B cell (primary cell): Measurements from ENCODE around the gene RAP2C.

Experiments used
- CTCF ChIP-seq: fragments of 200-600 bp; IDR thresholded peaks from one replicate; pipeline ENCODE4 v1.8.0; 2022; ENCODE audit warnings: antibody characterized with exemption, mild to moderate bottlenecking
- EZH2 ChIP-seq: IDR thresholded peaks from 2 replicates; pipeline ENCODE4 v1.6.1; 2012; ENCODE audit warnings: borderline replicate concordance, low read depth, mild to moderate bottlenecking, moderate library complexity, low read length; ENCODE audit not compliant: insufficient read depth, poor library complexity, severe bottlenecking

GRCh38 chrX:132231587-132231986, 12.3 kb upstream of the RAP2C start:
- no peak for TF ChIP-seq CTCF
- TF ChIP-seq EZH2 = no peak
